HG02623 (cell line): ENCODE measurements around the gene FAM168A.
"Not testable (repeated sequence)": the region's sequence is repeated elsewhere in the genome, so short reads cannot be mapped to it uniquely, and the experiment has no call there.

Source experiments
- ATAC-seq: cut with Tn5 transposase; IDR thresholded peaks from one replicate; pipeline ENCODE4 v1.9.1; 2021; ENCODE audit warnings: moderate library complexity; ENCODE audit not compliant: unreplicated experiment

FAM168A gene

GRCh38 chr11:73597336-73597955, 466 bp downstream of the FAM168A start:
- ATAC-seq: no peak

- no peak for ATAC-seq
Observed at GRCh38 chr11:73596547-73596946, 1.4 kb downstream of the FAM168A start.

GRCh38 chr11:73592640-73593039, 5.3 kb downstream of the FAM168A start:
- no peak for ATAC-seq

- ATAC-seq: no peak
Observed at GRCh38 chr11:73591743-73592142, 6.2 kb downstream of the FAM168A start.

DNA sequence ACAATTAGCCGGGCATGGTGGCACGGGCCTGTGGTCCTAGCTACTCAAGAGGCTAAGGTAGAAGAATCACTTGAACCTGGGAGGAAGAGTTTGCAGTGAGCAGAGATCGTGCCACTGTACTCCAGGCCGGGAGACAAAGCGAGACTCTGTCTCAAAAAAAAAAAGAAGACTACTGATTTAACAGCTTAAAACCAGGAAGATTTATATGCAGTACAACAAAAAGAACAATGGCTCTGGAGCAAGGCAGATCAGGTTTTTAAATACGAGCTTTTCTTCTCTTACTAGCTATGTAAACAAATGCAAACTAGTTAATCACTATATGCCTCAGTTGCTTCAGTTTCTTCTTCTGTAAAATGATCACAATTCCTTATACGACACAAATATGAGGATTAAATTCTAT, 6.9 kb downstream of the FAM168A start:
- no peak for ATAC-seq

GRCh38 chr11:73586791-73587190, 11.1 kb downstream of the FAM168A start:
- ATAC-seq: no peak

- ATAC-seq: no peak
Observed at GRCh38 chr11:73585834-73586575, 11.9 kb downstream of the FAM168A start.

- no peak for ATAC-seq
Observed at GRCh38 chr11:73584831-73585230, 13.1 kb downstream of the FAM168A start.

DNA sequence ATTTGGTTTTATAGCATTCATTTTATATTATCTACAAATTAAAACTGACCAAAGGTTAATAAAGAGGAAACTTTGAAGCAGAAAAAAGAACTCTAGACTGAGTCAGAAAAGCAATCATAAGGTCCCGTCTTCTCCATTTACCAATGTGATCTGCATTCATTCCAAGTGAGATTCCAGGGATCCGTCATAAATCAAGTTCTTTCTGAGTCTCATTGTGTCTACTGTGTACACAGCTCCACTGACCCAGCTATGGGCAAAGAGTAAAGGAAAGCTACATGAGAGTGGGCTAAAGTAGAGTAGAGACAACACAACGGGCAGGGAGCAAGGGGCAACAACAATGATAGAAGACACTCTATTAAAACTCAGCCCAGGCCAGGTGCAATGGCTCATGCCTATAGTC, 15.3 kb downstream of the FAM168A start:
- no peak for ATAC-seq

DNA sequence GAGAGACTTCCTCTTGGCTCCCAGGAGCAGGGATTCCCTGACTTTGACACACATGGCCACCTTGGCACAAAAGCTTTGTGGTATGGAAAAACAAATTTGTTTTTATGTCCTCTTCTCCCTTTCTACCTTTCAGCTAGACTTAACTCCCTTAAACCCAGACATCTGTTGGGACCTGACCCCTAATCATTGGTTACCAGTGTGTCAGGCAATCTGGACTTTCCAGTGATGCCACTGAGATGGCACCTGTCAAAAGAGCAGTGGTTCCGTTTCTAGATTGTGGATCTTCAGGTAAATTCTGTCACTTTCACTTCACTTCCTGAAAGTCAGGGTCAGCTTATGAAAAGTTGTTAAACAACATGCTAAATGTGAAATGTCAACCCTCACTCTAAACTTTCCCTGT, 17.2 kb downstream of the FAM168A start:
- ATAC-seq: not testable (repeated sequence)

GRCh38 chr11:73579641-73580434, 18.1 kb downstream of the FAM168A start:
- ATAC-seq: no peak

GRCh38 chr11:73578592-73579185, 19.2 kb downstream of the FAM168A start:
- ATAC-seq: no peak

- no peak for ATAC-seq
Observed at GRCh38 chr11:73577496-73577917, 20.4 kb downstream of the FAM168A start.

- no peak for ATAC-seq
Observed at GRCh38 chr11:73576185-73576614, 21.7 kb downstream of the FAM168A start.

DNA sequence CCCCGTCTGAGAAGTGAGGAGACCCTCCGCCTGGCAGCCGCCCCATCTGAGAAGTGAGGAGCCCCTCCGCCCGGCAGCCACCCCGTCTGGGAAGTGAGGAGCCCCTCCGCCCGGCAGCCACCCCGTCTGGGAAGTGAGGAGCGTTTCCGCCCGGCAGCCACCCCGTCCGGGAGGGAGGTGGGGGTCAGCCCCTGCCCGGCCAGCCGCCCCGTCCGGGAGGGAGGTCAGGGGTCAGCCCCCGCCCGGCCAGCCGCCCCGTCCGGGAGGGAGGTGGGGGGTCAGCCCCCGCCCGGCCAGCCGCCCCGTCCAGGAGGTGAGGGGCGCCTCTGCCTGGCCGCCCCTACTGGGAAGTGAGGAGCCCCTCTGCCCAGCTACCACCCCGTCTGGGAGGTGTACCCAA, 25.9 kb downstream of the FAM168A start:
- not testable (repeated sequence) for ATAC-seq

GRCh38 chr11:73570415-73571114, 27.3 kb downstream of the FAM168A start:
- no peak for ATAC-seq

GRCh38 chr11:73566977-73567755, 30.7 kb downstream of the FAM168A start:
- no peak for ATAC-seq

DNA sequence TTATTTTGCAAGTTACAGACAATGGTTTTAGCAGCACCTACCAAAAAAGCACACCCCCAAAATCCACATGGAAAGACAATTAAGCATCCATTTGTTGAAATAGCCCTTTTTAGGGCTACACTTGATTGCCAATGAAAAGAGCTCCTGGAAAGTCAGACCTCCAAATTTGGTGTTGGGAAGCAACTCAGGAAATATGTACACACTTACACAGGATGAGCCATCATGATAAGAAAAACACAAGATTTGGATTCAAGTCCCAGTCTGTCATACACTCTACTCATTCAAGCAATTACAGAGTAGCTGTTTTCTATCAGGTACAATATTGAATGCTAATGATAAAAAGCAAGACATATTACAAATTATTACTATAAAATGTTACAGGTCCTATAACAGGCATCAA, 31.5 kb downstream of the FAM168A start:
- ATAC-seq: no peak

DNA sequence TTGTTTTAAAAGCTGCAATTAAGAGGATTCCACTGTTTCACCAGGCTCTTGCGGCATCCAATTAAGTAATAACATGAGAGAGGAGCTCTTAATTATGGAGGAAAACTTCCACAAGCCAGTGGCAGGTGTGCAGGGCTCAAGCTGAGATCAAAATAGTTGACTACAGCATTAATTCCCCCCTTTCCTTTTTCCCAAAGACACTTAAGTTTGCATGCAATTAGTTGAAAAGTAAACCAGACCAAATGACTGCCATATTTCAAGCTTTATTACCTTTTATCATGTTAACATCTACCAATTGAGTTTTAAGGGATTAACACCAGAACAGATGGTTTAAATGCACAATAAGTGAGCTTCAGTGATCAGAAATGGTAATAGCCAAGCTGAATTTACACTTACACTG, 32.1 kb downstream of the FAM168A start:
- no peak for ATAC-seq

- no peak for ATAC-seq
Observed at GRCh38 chr11:73564903-73565302, 33.0 kb downstream of the FAM168A start.
